HT-29 (cell line): ENCODE results near the gene ZDHHC14. TPM values are rescaled to one million over a fixed set of nuclear protein-coding genes. Genes with fewer than 3 reads are reported as not detected.

ENCODE experiments used
- DNase-seq: peaks from one replicate; pipeline ENCODE4 v3.0.0-alpha.2; 2015; ENCODE audit warnings: low spot score
- total RNA-seq: library from RNA; depleted of rRNA; stranded (reverse); fragments of >200 nt; shearing (Covaris generic); gene quantifications from 2 replicates; pipeline ENCODE4 v1.2.3, GENCODE V29; 2014

Gene ZDHHC14
- total RNA-seq, 1 experiment from 2014 or later = 6.2 TPM

DNA sequence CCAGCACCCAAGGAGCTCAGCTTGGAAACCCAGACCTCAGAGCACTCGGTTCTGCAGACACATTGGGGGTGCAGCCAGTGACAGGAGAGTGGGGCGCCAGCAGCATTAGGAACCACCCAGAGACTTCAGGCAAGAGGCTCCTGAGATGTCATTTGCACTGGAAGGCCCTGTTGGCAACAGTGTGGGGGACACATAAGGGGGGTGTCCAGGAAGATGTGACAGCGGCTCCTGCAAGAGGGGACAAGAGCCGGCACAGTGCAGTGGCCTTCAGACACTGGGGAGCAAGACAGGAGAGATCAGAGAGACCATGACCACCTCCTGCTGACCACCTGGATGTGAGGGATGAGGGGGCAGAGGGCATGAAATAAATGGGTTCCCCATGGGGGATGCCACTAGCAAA is 235.0 kb downstream of the ZDHHC14 start:
- DNase-seq = no peak

DNA sequence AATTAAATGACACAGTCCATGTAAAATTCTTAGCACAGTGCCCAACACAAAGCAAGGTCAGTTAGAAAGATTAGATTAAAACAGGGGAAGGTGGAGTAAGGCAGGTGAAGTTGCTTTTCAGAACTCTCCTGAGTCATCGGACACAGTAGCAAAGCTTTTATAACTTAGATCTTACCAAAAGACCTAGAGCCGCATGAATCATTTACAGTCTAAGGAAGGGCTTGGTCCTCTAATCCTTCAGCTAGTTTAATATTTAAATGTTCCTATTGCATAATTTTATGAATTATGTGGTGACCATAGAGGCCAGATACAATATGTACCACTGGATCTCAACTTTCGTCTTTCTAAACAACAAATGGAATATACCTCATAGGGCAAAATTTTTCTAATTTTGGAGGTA is 240.0 kb downstream of the ZDHHC14 start:
- no peak for DNase-seq

DNA sequence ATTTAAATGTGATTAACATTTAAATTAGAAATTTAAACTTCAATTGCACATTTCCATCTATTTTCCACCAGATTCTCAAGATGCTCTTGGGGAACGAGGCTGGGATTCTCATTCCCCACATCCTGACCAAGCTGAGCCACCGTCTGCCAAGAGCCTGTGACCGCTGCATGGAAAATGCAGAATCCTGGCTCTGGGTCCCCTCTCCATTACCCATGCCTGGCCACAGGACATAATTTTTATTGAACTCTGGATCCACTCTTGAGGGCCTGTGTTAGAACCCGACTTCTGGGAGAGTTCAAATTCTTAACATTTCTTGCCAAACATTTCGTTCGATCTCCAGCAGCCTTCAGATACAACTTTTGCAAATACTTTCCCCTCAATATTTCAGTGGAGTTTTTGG is 240.4 kb downstream of the ZDHHC14 start:
- no peak for DNase-seq

DNA sequence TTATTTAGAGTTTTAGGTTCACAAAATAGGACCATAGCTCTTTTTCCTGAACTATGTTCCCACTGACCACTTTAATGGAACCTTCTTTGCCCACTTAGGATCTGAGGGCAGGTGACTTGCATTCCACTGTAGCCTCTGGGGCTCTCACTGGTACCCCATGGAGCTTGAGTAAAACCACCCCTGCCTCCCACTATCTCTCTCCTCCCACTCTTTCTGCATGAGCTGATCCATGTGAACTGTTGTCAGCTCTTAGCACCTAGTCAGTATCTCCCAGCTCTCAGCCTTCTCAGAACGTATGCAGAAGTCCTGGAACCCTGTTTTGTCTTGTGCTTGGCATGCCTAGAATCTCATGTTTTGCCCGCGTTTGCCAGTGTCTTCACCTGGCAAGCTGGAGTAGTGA is 241.4 kb downstream of the ZDHHC14 start:
- DNase-seq = no peak

DNA sequence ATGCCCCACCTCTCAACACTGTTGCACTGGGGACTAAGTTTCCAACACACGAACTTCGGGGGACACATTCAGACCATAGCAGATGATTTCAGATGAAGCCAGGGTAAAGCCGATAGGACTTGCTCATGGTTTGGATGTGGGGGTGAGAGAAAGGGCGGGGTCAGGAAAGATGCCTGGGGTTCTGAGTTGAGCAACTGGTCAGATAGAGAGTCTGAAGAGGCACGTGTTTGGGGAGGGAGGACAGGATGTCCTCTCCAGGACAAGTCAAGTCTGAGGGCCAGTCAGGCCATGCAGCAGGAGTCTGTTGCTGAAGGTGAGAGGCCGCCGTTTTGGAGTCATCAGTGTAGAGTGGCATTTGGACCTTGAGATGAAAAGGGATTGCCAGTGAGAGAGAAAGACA is 244.1 kb downstream of the ZDHHC14 start:
- DNase-seq = no peak

DNA sequence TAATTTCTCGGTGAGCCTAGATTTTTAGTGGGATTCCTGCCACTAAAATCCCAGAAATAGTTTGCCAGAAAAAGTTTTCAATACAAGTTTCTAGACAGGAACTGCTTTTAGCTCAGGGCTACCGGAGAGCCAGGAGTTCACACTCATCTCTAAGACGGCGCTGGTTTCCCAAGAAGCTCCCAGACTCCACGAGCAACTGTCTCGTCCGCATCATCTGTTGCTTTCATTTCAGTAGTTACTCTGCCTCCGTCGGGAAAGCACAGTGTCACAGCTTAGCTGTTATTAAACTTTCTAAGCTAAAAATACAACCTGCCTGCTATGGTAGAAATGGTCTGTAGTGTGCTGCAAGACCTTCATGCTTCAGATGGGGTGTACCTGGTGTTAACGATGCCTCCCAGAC is 244.8 kb downstream of the ZDHHC14 start:
- DNase-seq = no peak

DNA sequence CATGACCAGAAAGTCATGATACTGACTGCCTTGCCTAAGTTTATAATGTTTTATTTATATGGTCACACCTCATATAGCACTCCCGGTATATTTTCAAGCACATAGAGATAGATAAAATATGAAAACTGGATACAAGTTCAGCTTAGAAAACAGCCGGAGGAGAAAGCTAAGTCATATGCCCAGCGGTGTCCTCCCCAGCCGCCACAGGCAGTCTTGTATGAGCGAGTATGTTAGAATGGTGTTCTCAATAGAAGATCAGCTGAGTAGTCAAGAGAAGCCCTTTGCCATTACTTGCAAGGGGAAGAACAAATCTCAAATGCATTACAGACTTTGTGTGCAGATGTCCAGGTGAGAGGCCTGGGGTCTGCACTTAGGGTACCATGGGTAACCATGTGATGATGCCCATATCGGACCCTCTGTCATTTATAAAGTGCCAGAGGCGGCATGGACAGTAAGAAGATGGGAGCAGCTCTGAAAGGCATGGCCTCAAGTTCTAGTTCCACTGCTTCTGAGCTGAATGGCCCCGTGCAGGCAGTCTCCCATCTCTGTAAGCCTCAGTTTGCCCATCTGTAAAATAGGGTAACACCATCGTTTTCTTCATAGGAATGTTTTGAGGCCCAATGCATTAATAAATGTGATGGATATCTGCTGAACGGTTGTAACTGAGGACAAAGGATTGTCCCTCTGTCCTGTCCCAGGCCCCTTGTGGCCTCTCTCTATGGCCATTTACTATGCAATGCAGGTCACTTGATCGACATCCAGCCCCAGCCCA is 246.4 kb downstream of the ZDHHC14 start:
- DNase-seq = no peak

DNA sequence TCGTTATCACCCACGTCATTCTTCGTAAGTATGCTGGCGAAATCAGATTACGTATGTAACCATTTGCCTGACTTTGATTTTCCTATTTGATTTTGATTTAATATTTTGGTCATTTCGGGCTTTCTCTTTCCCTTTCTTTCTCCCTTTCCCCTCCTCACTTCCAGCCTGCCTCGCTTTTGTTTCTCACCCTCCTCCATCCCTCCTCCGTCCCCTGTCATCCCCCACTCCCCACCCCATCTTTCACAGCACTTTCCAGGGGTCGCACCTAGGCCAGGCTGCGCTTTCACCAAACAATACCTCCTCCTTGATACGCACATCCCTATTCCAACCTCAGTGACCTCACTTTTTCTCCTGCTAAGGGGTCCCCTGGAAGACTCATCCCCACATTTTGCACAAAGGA is 247.5 kb downstream of the ZDHHC14 start:
- no peak for DNase-seq

DNA sequence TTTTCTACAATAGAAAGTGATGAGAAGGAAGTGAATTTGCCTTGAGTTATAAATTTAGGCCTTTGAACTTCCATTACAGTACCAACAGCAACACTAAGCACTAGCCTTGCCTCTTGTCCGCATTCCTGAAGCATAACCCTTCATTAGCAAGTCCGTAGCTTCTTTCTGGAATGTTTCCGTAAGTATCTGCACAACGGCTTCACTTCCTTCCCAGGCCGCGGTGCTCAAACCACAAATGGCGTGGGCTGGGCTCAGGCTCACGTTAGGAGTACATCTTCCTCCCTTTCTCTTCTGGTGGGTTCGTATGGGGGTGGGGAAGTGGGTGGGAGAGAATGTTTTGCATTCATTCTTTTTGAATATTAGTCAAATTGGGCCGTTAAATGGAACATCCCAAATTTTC is 248.2 kb downstream of the ZDHHC14 start:
- DNase-seq = no peak

DNA sequence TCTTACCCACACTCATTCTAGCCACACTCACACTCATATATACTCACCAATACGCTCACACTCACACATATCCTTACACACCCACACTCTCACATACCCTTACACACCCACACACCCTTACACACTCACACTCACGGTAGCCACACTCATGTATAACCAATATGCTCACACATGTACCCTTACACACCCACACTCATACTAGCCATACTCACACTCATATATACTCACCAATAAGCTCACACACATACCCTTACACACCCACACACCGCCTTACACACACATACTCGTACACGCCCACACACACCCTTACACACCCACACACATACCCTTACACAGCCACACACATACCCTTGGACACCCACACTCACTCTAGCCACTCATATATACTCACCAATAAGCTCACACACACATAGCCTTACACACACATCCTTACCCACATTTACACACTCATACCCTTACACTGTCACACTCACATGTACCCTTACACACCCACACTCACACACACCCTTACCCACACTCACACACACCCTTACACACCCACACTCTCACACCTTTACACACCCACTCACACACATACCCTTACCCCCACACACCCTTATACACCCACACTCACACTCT is 249.6 kb downstream of the ZDHHC14 start:
- no peak for DNase-seq

DNA sequence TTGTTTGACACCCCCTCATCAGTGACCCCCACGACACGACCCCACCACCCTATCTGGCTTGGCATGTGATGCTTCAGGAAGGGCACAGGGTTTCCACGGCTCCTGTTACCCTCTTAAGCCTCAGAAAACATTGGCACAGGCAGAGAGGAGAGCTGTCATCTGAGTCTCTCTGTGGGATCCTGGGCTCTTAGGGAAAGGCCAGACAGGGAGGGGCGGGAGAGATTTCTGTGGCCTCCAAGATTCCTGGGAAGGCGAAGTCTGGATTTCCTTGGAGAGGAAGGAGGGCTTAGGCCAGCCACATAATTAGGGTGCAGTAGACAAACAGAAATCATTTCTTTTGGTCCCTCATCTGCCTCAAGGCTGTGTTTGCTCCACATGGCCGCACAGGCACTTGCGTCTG is 250.4 kb downstream of the ZDHHC14 start:
- no peak for DNase-seq

DNA sequence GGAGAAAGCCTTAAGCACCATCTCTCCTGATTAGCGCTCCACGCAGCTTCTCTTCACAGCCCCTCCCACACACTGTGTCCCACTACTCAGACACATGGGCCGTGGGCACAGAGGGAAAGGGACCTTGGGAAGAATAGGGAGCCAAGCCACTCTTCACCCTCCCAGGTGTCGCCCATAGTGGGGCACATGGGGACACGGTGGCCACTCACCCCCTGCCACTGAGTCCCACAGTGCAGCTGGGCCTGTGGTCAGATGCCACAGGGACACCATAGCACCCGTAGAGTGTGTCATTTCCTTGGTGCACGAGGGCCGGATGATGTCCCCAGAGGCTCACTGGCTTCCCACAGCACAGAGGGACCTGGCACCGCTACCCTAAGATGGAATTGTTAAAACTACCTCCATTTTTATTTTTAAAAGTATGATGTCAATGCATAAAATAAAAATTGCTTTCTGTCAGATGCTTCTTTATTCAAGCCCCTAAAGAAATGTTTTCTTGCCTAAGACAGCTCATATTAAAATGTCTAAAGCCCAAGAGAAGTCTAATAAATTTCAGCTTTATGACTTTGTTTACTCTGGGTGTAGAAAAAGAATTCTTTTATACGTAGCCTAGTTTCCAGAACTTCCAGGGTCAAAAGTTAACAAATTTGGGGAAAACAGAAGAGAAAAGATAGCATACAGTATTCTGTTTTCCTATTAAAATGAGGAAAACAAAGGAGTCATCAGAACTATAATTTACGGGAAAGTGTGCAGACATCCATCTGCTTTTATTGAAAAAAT is 251.0 kb downstream of the ZDHHC14 start:
- DNase-seq = no peak

DNA sequence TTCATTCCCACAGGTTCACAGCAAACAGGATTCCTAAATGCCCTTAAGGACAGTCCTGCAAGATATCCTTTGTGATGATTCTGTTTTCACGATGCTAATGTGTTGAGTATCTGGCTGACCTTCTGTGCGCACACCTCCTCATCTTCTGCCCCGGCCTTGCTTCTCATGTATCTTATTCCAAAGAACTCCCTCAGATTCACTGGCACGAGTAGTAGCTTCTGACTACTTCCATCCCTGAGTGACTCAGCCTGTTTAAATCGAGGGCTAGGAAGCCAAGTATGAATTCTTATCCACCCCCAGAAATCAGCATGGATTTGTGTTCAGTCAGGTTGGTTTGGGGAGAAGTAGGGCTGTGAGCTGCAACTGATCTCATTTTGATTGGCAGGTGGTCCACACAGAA is 251.8 kb downstream of the ZDHHC14 start:
- DNase-seq = no peak

DNA sequence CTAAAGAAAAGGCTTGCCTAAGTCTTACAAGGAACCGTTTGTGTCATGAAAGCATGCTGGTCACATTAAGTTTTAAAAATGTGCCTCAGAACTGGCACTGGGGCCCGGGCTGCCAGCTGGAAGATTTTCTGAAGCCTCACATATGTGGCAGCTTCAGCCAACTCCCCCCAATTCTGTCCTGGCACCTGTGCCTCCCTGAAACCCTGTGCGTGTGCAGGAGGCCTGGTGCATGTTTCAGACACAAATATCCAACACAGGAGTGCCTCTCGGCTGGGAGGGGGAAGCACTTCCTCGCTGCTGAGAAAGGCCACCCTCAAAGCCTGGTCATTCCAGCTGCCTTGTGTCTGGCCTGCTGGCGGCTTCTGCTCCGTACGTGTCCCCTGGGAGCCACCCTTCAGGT is 253.6 kb downstream of the ZDHHC14 start:
- DNase-seq = no peak

DNA sequence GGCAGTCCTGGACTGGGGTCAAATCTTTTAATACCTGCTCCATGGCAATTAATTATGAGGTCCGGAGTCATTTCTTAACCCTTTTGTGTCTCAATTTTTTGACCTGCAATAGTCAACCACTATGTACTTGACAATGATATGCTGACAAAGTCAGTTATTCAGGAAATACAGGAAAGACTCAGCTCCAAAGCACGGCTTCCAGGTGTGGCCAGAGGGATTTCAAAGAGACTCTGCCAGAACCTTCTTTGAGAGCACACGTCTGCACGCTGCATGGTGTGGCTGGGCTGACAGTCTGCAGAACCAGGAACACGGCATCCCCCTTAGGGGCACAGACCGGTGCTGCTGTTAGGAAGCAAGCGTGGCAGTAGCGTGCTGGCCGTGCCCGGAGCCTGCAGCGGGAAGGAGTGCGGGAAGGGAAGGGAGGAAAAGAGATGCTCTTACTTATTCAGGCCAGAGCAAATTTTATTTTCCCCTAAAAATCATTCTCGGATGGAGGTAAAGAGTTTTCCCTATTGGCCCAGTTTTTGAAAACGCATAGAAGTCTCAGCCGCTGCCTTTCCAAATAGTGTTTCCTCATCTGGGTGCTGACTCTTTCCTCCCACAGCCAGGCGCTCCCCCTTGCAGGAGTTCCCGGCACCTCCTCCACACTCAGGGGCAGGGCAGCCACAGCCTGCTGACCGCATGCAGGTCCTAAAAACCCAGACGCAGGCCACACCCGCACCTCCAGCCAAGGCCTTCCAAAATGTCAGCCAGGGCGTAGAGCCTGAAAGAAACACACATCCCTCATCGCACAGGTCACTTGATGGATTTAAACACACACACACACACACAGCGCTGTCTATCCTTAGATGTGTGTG is 254.6 kb downstream of the ZDHHC14 start:
- no peak for DNase-seq

DNA sequence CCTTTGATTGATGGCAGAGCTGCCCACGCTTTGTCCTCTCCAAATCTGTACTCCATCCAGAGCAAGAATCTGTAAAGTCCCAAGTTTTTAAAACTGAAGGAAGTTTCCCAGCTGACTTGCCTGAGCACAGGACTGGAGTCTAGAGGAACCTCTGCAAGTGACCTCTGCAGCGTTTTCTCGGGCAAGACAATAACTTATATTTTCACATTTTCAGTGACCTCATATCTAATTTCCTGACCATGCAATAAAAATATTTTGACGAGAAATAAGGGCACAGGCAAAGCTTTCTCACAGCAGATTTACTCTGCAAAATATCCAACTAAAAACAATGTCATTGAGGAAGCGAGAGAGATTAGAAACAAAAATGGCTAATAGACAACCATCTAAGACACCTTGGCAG is 256.5 kb downstream of the ZDHHC14 start:
- DNase-seq = no peak

DNA sequence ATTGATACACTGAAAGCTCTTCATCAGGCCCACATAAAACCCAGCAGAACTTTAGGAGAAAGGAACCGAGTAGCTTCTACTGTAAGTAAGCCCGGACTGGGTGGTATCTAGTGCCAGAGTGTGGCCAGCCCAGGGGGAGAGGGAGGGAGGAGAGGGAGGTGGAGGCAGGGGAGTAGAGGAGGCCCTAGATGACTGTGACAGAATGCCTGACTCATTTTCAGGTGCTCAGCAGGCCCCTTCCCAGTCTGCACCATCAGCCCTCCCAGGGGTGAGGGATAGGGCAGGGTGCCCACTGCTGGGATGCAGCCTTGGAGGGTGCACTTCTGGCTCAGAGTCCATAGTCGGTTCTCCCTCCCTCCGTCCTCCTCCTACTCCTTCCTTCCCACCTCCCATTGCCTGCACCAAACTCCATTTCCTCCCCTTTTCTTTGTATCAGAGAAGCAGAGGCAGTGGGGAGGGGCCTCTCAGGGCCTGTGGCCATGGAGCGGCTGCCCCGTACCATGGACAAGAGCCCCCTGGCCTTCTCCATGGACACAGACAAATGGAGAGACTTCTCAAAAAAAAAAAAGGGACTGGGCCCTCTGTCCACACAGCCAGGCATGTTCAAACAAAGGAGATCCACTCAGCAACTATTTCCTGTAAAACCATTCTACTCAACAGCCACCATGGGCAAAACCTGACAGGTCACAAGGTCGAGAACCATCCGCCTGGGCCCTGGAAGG is 257.1 kb downstream of the ZDHHC14 start:
- DNase-seq = no peak

DNA sequence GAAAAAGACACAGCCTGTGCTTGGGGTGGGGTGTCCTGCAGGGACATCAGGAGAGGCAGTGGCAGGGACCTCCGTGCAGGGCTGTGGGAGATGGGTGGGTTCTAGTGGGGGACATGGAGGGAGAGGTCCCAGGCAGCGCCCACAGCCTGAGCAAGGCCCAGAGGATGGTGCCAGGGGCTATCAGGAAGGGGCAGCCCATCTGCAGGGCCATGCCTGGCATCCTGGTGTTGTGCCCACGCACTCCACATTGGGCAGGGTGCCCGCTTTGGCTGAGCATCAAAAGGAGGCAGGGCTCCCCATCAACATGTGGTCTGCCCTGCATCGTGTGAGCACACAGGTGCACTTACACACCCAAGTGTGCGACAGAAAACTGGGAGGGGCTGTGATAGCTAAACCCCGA is 257.8 kb downstream of the ZDHHC14 start:
- no peak for DNase-seq

DNA sequence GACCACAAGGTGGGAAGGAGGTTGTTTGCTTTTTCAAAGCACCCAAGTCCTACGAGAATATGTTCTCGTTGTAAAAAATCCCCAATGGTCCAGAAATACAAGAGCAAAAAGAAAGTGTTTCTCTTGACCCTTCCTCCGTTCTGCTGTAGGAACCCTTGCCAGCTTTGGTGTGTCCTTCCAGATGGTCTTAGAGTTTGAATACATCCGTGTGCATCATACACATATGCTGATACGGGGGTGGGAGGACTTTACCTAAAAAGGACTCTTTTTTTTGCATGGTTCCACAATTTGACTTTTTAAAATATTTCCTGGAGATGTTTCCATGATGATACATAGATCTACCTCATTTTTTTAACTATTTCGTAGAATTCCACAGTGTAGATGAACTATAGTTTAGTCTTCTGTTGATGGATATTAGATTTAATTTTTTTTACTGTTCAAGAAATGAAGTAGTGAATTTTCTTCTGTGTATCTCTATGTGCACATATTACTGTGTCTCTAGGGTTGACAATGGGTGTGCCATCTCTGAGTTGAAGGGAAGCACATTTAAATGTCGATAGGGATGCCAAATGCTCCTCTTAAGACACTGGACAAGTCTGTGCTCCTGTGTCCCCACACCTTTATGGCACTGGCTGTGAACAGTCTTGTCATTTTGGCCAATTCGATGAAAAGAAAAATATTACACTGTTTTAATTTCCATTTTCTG is 259.9 kb downstream of the ZDHHC14 start:
- no peak for DNase-seq

DNA sequence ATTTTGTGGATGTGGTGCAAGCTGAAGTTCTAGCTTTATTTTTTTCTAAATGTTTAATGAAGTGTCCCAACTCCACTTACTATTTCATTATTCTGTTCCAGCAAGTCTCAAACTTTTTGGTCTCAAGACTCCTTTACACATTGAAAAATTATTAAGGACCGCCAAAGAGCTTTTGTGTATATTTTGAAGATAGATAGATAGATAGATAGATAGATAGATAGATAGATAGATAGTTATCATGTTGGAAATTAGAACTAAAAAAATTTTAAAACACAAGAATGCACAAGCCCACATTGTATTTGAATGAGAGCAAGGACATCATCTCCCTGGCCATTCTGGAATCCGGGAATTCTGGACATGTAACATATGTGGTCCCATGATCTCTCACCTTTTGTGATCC is 260.8 kb downstream of the ZDHHC14 start:
- no peak for DNase-seq

DNA sequence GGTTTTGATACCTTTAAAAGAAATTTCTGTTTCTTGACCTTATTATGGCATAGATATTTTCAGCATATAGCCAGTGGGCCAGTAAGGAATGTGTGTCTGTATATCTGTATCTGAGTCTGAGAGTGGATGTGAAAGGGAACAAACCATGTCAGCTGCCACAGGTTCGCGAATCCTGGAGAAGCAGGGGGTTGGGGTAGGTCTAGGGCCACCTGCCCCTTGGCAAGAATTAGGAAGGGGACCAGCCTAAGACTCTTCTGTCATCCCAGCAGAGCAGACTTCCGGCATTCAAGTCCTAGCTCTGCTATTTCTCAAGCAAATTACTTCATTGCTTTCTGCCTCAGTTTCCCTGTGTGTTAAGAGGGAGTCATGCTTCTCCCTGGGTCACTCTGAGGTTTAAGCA is 261.7 kb downstream of the ZDHHC14 start:
- no peak for DNase-seq
